H1 (cell line): ENCODE measurements around the gene TBC1D26.

Experiments used
- ASH2L ChIP-seq: fragments of 200-600, 300-600 bp; sonication (generic); IDR thresholded peaks from one replicate; pipeline ENCODE4 v1.7.1; 2017; ENCODE audit warnings: low read length
- BRCA1 ChIP-seq: IDR thresholded peaks from 2 replicates; pipeline ENCODE4 v1.6.1; 2012; ENCODE audit warnings: low read depth, low read length, improper control_type of control experiment
- CTCF ChIP-seq, 3 experiments: IDR thresholded peaks; 1 replicate in 2 of 3; 2 replicates in 1 of 3; pipeline versions ENCODE4 v1.5.1 to v1.6.1; 2011; ENCODE audit warnings: low read length in 3 of 3, mild to moderate bottlenecking in 3 of 3, inconsistent platforms in 2 of 3, low read depth in 1 of 3, moderate library complexity in 1 of 3; ENCODE audit not compliant: insufficient read depth in 1 of 3; ENCODE audit errors: control extremely low read depth in 1 of 3
- GTF2F1 ChIP-seq: IDR thresholded peaks from 2 replicates; pipeline ENCODE4 v1.6.1; 2012; ENCODE audit warnings: low read depth, low read length, improper control_type of control experiment, borderline replicate concordance
- POLR2A ChIP-seq, 2 experiments: IDR thresholded peaks; 1 replicate in 1 of 2; 2 replicates in 1 of 2; pipeline ENCODE4 v1.6.1; 2011; ENCODE audit warnings: low read depth in 2 of 2, low read length in 2 of 2, mild to moderate bottlenecking in 2 of 2; ENCODE audit errors: control extremely low read depth in 1 of 2
- POLR2AphosphoS5 ChIP-seq: IDR thresholded peaks from 2 replicates; pipeline ENCODE4 v1.6.1; 2011; ENCODE audit warnings: low read depth, low read length
- RAD21 ChIP-seq, 2 experiments: IDR thresholded peaks in 1 of 2; conservative IDR thresholded peaks in 1 of 2; 2 replicates each; pipeline ENCODE4 v1.6.1; 2011; ENCODE audit warnings: low read depth in 2 of 2, low read length in 2 of 2, improper control_type of control experiment in 1 of 2, inconsistent platforms in 1 of 2, mild to moderate bottlenecking in 1 of 2, moderate library complexity in 1 of 2
- RNF2 ChIP-seq: fragments of 200-900, 300-1000 bp; sonication (generic); IDR thresholded peaks from 2 replicates; pipeline ENCODE4 v1.7.1; 2016; ENCODE audit warnings: borderline replicate concordance, low read depth, mild to moderate bottlenecking, antibody characterized with exemption, low read length; ENCODE audit not compliant: poor library complexity, severe bottlenecking; ENCODE audit errors: missing control alignments
- SIN3A ChIP-seq, 2 experiments: IDR thresholded peaks in 1 of 2; conservative IDR thresholded peaks in 1 of 2; 2 replicates each; pipeline ENCODE4 v1.6.1; 2011 to 2012; ENCODE audit warnings: low read length in 2 of 2, improper control_type of control experiment in 1 of 2, low read depth in 1 of 2, mild to moderate bottlenecking in 1 of 2
- SIX5 ChIP-seq: IDR thresholded peaks from 2 replicates; pipeline ENCODE4 v1.6.1; 2011; ENCODE audit warnings: mild to moderate bottlenecking, low read depth, low read length
- YY1 ChIP-seq: IDR thresholded peaks from 2 replicates; pipeline ENCODE4 v1.6.1; 2011; ENCODE audit warnings: low read depth, mild to moderate bottlenecking, low read length

GRCh38 chr17:15782866-15783265 lies 50.8 kb downstream of the TBC1D26 start:
- no peak for TF ChIP-seq GTF2F1
- no peak for TF ChIP-seq ASH2L
- no peak for TF ChIP-seq CTCF (IDR thresholded peaks at IDR 0.05; ENCODE audit: control extremely low read depth in 1 of 3, insufficient read depth in 1 of 3, low read depth in 1 of 3, low read length in 3 of 3)
- TF ChIP-seq POLR2AphosphoS5: no peak
- no peak for TF ChIP-seq RNF2
- TF ChIP-seq SIX5: no peak
- no peak for TF ChIP-seq RAD21 (IDR thresholded peaks at IDR 0.05 in 1 of 2, conservative IDR thresholded peaks at IDR 0.05 in 1 of 2; ENCODE audit: low read depth in 2 of 2, low read length in 2 of 2)
- no peak for TF ChIP-seq SIN3A (conservative IDR thresholded peaks at IDR 0.05 in 1 of 2, IDR thresholded peaks at IDR 0.05 in 1 of 2; ENCODE audit: low read depth in 1 of 2, low read length in 2 of 2)
- no peak for TF ChIP-seq BRCA1
- TF ChIP-seq YY1: no peak
- TF ChIP-seq POLR2A (IDR thresholded peaks at IDR 0.05; ENCODE audit: control extremely low read depth in 1 of 2, low read depth in 2 of 2, low read length in 2 of 2): no peak
